Body of pancreas (tissue), 4 donors: ENCODE measurements around the gene CHCHD3.
"Not testable (repeated sequence)": the region's sequence is repeated elsewhere in the genome, so short reads cannot be mapped to it uniquely, and the experiment has no call there.

Source experiments
- CTCF ChIP-seq, 7 experiments: fragments of 450-650 bp in 4 of 7; fragments of 200-600 bp in 3 of 7; sonication (generic) in 3 of 7; IDR thresholded peaks; one replicate each; pipeline ENCODE4 v1.5.1; 2016 to 2019; ENCODE audit warnings: antibody characterized with exemption in 7 of 7
- POLR2A ChIP-seq, 3 donors: fragments of 450-650 bp; IDR thresholded peaks; one replicate each; pipeline ENCODE4 v1.6.1; 2016; ENCODE audit warnings: antibody characterized with exemption in 3 of 3, mild to moderate bottlenecking in 2 of 3

GRCh38 chr7:133035240-133035639 is 46.6 kb downstream of the CHCHD3 start:
- TF ChIP-seq CTCF, POLR2A (IDR thresholded peaks at IDR 0.05): not testable (repeated sequence)
